GM12878 (cell line): ENCODE results near the gene SYNPR. TPM values are rescaled to one million over a fixed set of nuclear protein-coding genes. Genes with fewer than 3 reads are reported as not detected.

Source experiments
- ATAC-seq: fragments of 200-7000 bp; cut with Tn5 transposase; 3 replicates; pipeline ENCODE4 v1.9.1; 2020; ENCODE audit warnings: mild to moderate bottlenecking, moderate library complexity
- BruUV-seq: library from RNA; stranded (reverse); fragments of 400-500 nt; replicated peaks from 2 replicates; lab custom pipeline; 2021; lab: Mats Ljungman, UMichigan
- CTCF ChIA-PET: fragments of 300-600 bp; sonication (Branson Sonifier 250); formaldehyde crosslinking; extraction: SDS; loops from one replicate; lab custom pipeline; 2021; ENCODE audit warnings: inconsistent platforms; lab: Yijun Ruan, JAX
- POLR2A ChIA-PET: fragments of 350-600 bp; formaldehyde crosslinking; extraction: SDS; loops from one replicate; lab custom pipeline; 2021; ENCODE audit warnings: inconsistent platforms; lab: Charles Lee
- RAD21 ChIA-PET: fragments of 300-600 bp; sonication (Branson Sonifier 250); formaldehyde crosslinking; loops from one replicate; lab custom pipeline; 2023; ENCODE audit warnings: antibody characterized with exemption; ENCODE audit not compliant: unreplicated experiment; lab: Charles Lee
- SMC1A ChIA-PET: fragments of 300-600 bp; sonication (Branson Sonifier 250); formaldehyde crosslinking; loops from one replicate; lab custom pipeline; 2023; ENCODE audit not compliant: unreplicated experiment, uncharacterized antibody; lab: Charles Lee
- DNase-seq: peaks from one replicate; pipeline ENCODE4 v3.0.0-alpha.2; 2011; ENCODE audit warnings: low read depth, low spot score
- FAIRE-seq: peaks from 3 replicates; lab custom pipeline; 2011; peaks lifted over from hg19 to GRCh38; lab: Jason Lieb, UNC
- H2AFZ ChIP-seq: 2 replicates; pipeline ENCODE4 v1.6.0; 2011; ENCODE audit warnings: low read depth, low read length, control low read depth; ENCODE audit not compliant: control insufficient read depth
- H3K27ac ChIP-seq: 2 replicates; pipeline ENCODE4 v1.5.1; 2011; ENCODE audit warnings: control low read depth; ENCODE audit not compliant: control insufficient read depth, insufficient read depth
- H3K27me3 ChIP-seq, 2 experiments: replicated peaks in 1 of 2; 2 replicates each; pipeline versions ENCODE4 v1.6.0 to v1.6.1; 2011; ENCODE audit warnings: low read length in 1 of 2; ENCODE audit not compliant: control insufficient read depth in 2 of 2, insufficient read depth in 2 of 2
- H3K36me3 ChIP-seq, 2 experiments: 2 replicates each; pipeline ENCODE4 v1.5.1; 2011; ENCODE audit warnings: low read length in 1 of 2; ENCODE audit not compliant: control insufficient read depth in 2 of 2, insufficient read depth in 2 of 2
- H3K4me1 ChIP-seq: 2 replicates; pipeline ENCODE4 v1.6.1; 2011; ENCODE audit warnings: mild to moderate bottlenecking, low read length, moderate library complexity, mixed read lengths; ENCODE audit not compliant: control insufficient read depth, insufficient read depth
- H3K4me2 ChIP-seq: 2 replicates; pipeline ENCODE4 v1.6.0; 2011; ENCODE audit warnings: control low read depth; ENCODE audit not compliant: control insufficient read depth, insufficient read depth
- H3K4me3 ChIP-seq: fragments of 200-600 bp; sonication (generic); 2 replicates; pipeline ENCODE4 v1.5.1; 2016
- H3K79me2 ChIP-seq: 2 replicates; pipeline ENCODE4 v1.6.0; 2011; ENCODE audit warnings: low read length; ENCODE audit not compliant: control insufficient read depth, insufficient read depth
- H3K9ac ChIP-seq: 2 replicates; pipeline ENCODE4 v1.8.0; 2011; ENCODE audit warnings: low read length, control low read depth, mixed read lengths; ENCODE audit not compliant: control insufficient read depth, insufficient read depth
- H3K9me3 ChIP-seq: replicated peaks from 3 replicates; pipeline ENCODE4 v1.5.1; 2011; ENCODE audit warnings: mild to moderate bottlenecking, low read length; ENCODE audit not compliant: control insufficient read depth, insufficient read depth
- H4K20me1 ChIP-seq: 2 replicates; pipeline ENCODE4 v1.6.0; 2011; ENCODE audit not compliant: control insufficient read depth, insufficient read depth
- CBFB ChIP-seq: IDR thresholded peaks from 2 replicates; pipeline ENCODE4 v1.6.1; 2016; ENCODE audit warnings: antibody characterized with exemption, low read depth
- E2F8 ChIP-seq: fragments of 450-650 bp; IDR thresholded peaks from 2 replicates; pipeline ENCODE4 v1.6.1; 2018; ENCODE audit warnings: mild to moderate bottlenecking, low read depth, moderate library complexity; ENCODE audit not compliant: partially characterized antibody
- EED ChIP-seq: sonication (generic); IDR thresholded peaks from 2 replicates; pipeline ENCODE4 v1.6.1; 2016; ENCODE audit warnings: antibody characterized with exemption, low read depth
- HSF1 ChIP-seq: fragments of 150-350 bp; IDR thresholded peaks from 2 replicates; pipeline ENCODE4 v1.6.1; 2014; ENCODE audit warnings: mild to moderate bottlenecking, low read depth, low read length
- IRF3 ChIP-seq: fragments of 450-650 bp; IDR thresholded peaks from 2 replicates; pipeline ENCODE4 v1.6.1; 2014; ENCODE audit warnings: mild to moderate bottlenecking
- NR2C2 ChIP-seq: IDR thresholded peaks from 2 replicates; pipeline ENCODE4 v1.6.1; 2011; ENCODE audit warnings: borderline replicate concordance, low read depth; ENCODE audit not compliant: control insufficient read depth, insufficient read length
- NR2F1 ChIP-seq: fragments of 450-650 bp; conservative IDR thresholded peaks from 2 replicates; pipeline ENCODE4 v1.6.1; 2017; ENCODE audit warnings: mild to moderate bottlenecking
- POLR2AphosphoS5 ChIP-seq: IDR thresholded peaks from 2 replicates; pipeline ENCODE4 v1.6.1; 2011; ENCODE audit warnings: mild to moderate bottlenecking, low read length, inconsistent platforms
- RAD21 ChIP-seq: IDR thresholded peaks from 2 replicates; pipeline ENCODE4 v1.6.1; 2011; ENCODE audit warnings: mild to moderate bottlenecking, low read depth, low read length, moderate library complexity; ENCODE audit not compliant: insufficient read depth
- SKIL ChIP-seq: fragments of 450-650 bp; IDR thresholded peaks from 2 replicates; pipeline ENCODE4 v1.6.1; 2017; ENCODE audit warnings: mild to moderate bottlenecking, low read depth, inconsistent platforms; ENCODE audit not compliant: poor library complexity, severe bottlenecking
- SMARCA5 ChIP-seq: fragments of 450-650 bp; IDR thresholded peaks from 2 replicates; pipeline ENCODE4 v1.6.1; 2017; ENCODE audit warnings: mild to moderate bottlenecking
- TAF1 ChIP-seq: IDR thresholded peaks from 2 replicates; pipeline ENCODE4 v1.6.1; 2011; ENCODE audit warnings: mild to moderate bottlenecking, low read depth, low read length, borderline replicate concordance
- ZNF592 ChIP-seq: fragments of 450-650 bp; IDR thresholded peaks from 2 replicates; pipeline ENCODE4 v1.6.1; 2017; ENCODE audit warnings: mild to moderate bottlenecking, moderate library complexity
- WGBS: methylation state at CpG from one replicate; pipeline ENCODE4 v1.1.6; 2016; ENCODE audit warnings: low lambda C conversion rate; ENCODE audit not compliant: insufficient replicate concordance, insufficient coverage; ENCODE audit errors: missing lambda C conversion rate; 5-methylcytosine and 5-hydroxymethylcytosine counted together
- in situ Hi-C: fragments of 300-500 bp; cut with MboI; formaldehyde crosslinking; loops from 9 replicates; pipeline ENCODE4 v1.14.3; 2018; ENCODE audit warnings: mixed read lengths
- intact Hi-C: fragments of 100-400 bp; cut with micrococcal nuclease; formaldehyde crosslinking; loops from one replicate; pipeline ENCODE4 v1.14.2; 2022; ENCODE audit not compliant: unreplicated experiment
- polyA plus RNA-seq, 11 experiments: library from polyadenylated mRNA; depleted of rRNA in 4 of 11; unstranded in 6 of 11; stranded (reverse) in 5 of 11; fragments of >200 nt; fragmentation: Nextera tagmentation in 4 of 11; fragmentation: Illumina TruSeq in 1 of 11; extraction: Ambion mirVana in 4 of 11; extraction: Trizol in 1 of 11; gene quantifications; 1 replicate in 1 of 11; 2 replicates in 10 of 11; pipeline versions ENCODE4 v1.2.1 to v1.2.3, GENCODE V29; 2011 to 2016; ENCODE audit warnings: inconsistent platforms in 2 of 11, missing spikeins in 2 of 11, low read depth in 1 of 11
- total RNA-seq, 4 experiments: library from RNA; depleted of rRNA in 3 of 4; stranded (reverse); fragments of >200 nt in 3 of 4; fragmentation: Illumina TruSeq in 1 of 4; extraction: Trizol in 1 of 4; gene quantifications; 2 replicates each; pipeline versions ENCODE4 v1.2.1 to v1.2.3, GENCODE V29; 2013 to 2021

Gene SYNPR
- total and polyA plus RNA-seq, 10 of the 15 experiments (the other 5 are each of a cell fraction or from before 2014, with no cell fraction given), result not detected

GRCh38 chr3:63588895-63589294 is 310.8 kb downstream of the SYNPR start:
- Histone ChIP-seq H3K4me2 (no peak overlapping the region), H3K36me3 (no peaks in the 10 kb centered on the region), H3K4me3 (no peak overlapping the region), H3K9me3 (no peaks in the 10 kb centered on the region), H3K4me1 (no peaks in the 10 kb centered on the region), H3K79me2 (no peaks in the 10 kb centered on the region), H3K27ac (no peak overlapping the region), H2AFZ (no peak overlapping the region), H3K9ac (no peak overlapping the region), H3K27me3 (no peaks in the 10 kb centered on the region), H4K20me1 (no peaks in the 10 kb centered on the region)
- no peak for DNase-seq
- intact Hi-C loops (no loop called here), in situ Hi-C loops (no loop called here)
- SMC1A ChIA-PET, result no interaction called here
- WGBS, result 93% methylated on average over 1 of the region's 1 CpG
- no TSS peak for BruUV-seq
- FAIRE-seq, result no peak
- POLR2A ChIA-PET, result no interaction called here
- ATAC-seq, result no peak
- RAD21 ChIA-PET, result no interaction called here
- CTCF ChIA-PET, result interaction anchor here (0.7 kb wide), 1 partner anchor 1143 kb away, joined by 3 read pairs; no protein-coding TSS in a partner anchor
- TF ChIP-seq SMARCA5, result no peak
- no peak for TF ChIP-seq POLR2AphosphoS5
- TF ChIP-seq CBFB, result no peak
- TF ChIP-seq ZNF592, result no peak
- TF ChIP-seq TAF1, result no peak
- no peak for TF ChIP-seq EED
- TF ChIP-seq HSF1, result no peak
- TF ChIP-seq NR2C2, result no peak
- TF ChIP-seq RAD21, result no peak
- no peak for TF ChIP-seq E2F8
- no peak for TF ChIP-seq IRF3
- no peak for TF ChIP-seq NR2F1
- no peak for TF ChIP-seq SKIL
